HG03097 (cell line): ENCODE results near the gene APOB.

ENCODE experiments used
- ATAC-seq: cut with Tn5 transposase; IDR thresholded peaks from one replicate; pipeline ENCODE4 v1.9.1; 2021; ENCODE audit not compliant: unreplicated experiment, low FRiP score

APOB gene, protein sequence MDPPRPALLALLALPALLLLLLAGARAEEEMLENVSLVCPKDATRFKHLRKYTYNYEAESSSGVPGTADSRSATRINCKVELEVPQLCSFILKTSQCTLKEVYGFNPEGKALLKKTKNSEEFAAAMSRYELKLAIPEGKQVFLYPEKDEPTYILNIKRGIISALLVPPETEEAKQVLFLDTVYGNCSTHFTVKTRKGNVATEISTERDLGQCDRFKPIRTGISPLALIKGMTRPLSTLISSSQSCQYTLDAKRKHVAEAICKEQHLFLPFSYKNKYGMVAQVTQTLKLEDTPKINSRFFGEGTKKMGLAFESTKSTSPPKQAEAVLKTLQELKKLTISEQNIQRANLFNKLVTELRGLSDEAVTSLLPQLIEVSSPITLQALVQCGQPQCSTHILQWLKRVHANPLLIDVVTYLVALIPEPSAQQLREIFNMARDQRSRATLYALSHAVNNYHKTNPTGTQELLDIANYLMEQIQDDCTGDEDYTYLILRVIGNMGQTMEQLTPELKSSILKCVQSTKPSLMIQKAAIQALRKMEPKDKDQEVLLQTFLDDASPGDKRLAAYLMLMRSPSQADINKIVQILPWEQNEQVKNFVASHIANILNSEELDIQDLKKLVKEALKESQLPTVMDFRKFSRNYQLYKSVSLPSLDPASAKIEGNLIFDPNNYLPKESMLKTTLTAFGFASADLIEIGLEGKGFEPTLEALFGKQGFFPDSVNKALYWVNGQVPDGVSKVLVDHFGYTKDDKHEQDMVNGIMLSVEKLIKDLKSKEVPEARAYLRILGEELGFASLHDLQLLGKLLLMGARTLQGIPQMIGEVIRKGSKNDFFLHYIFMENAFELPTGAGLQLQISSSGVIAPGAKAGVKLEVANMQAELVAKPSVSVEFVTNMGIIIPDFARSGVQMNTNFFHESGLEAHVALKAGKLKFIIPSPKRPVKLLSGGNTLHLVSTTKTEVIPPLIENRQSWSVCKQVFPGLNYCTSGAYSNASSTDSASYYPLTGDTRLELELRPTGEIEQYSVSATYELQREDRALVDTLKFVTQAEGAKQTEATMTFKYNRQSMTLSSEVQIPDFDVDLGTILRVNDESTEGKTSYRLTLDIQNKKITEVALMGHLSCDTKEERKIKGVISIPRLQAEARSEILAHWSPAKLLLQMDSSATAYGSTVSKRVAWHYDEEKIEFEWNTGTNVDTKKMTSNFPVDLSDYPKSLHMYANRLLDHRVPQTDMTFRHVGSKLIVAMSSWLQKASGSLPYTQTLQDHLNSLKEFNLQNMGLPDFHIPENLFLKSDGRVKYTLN (N-terminal part only)

DNA sequence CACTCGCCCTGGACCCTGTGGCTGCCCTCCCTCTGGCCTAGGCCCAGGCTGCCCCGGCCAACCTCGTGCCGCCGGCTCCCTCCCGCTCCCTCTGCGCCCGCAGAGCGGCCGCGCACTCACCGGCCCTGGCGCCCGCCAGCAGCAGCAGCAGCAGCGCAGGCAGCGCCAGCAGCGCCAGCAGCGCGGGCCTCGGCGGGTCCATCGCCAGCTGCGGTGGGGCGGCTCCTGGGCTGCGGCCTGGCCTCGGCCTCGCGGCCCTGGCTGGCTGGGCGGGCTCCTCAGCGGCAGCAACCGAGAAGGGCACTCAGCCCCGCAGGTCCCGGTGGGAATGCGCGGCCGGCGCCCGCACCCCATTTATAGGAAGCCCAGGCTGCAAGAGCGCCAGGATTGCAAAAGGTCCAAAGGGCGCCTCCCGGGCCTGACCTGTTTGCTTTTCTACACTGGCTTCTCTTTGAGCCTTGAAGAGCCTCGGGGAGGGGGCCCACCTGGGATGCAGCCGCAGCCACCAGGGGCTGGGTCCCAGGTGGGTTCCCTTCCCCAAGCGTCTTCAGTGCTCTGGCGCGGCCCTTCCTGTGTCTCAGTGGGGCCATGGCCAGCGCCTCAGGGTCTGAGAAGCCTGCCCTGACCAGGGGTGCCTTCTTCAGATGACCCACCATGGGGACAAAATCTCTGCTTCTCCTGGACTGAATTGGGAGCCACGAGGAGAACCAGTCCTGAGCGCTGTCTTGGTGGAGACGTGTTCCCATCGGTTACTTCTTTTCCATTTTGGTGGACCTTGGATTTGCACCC lies at the start of gene APOB:
Gene APOB, minus strand, starts transcription at position 330 of the 789 bp plus-strand sequence. Its CDS starts 128 bp downstream, at position 202.
- no peak for ATAC-seq

DNA sequence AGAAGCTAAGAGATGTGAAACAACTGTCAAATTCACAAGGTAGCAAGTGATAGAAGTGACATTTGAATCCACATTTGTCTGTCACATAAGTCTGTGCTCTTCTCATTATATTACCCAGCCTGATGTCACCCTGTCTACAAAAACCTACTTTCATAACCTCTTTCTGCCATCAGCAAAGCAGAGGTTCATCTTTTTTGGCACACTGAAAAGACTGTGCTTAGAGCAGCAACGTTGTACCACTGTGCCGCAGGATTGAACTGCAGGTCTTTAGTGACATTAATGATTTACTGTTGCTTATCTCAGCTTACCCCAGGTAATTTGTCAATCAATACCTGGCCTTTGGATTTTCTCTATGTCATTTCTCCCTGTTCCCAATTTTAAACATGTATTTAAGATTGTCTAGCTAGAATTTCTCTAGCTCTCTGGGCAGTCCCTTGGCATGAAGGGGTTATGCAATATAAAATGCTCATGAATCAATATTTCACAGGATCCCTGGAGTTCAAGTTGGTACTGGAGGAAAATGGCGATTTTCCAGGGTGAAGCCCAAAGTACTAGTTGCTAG lies 48.5 kb upstream of the APOB start:
- ATAC-seq = no peak

DNA sequence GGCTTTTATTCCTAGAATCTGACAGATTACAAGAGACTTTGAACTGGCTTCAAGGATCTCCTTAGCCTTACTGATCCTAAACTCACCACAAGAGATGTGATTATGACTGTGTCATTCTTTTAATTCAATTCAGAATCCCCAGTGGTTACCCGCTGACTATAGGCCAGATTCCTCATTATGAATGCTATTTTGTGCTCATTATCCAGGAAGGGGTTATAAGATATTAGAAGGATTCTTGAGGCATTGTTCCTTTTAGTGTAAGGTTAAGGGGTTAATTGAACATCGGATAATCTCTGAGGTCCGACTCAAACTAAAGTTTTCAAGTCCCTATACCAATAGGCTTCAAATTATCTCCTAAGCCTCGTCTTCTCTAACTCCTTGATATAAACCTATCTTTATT lies 40.5 kb upstream of the APOB start:
- ATAC-seq = no peak

DNA sequence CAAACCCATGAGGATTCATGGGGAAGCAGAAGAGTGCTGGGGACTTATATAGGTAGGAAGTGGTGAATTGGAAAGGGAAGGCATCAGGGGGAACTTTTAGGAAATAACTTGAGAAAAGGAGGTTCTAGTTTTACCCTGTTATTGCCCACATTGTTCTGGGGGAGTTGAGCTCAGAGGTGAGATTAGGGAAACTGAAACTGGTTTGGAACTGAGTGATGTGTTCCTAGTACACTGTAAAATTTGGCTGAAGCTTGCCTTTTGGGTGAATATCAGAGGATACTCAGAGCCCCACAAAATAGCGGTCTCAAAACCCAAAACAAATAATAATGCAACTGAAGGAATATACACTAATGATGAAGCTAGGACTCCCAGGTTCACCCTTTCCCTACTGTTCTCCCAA lies 39.6 kb upstream of the APOB start:
- no peak for ATAC-seq

DNA sequence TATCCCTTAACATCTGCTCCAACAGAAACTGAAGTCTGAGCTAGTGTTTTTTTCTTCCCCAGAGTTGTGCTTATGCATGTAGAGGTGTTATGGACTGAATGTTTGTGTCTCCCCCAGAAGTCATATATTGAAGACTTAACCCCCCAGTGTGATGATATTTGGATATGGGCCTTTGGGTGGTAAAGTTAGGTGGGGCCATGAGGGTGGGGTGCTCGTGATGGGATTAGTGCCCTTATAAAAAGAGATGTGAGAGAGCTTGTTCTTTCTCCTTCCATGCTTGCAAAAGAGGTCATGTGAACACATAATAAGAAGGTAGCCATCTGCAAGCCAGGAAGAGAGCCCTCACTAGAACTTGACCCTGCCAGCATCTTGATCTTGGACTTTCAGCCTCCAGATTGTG lies 34.4 kb upstream of the APOB start:
- no peak for ATAC-seq

DNA sequence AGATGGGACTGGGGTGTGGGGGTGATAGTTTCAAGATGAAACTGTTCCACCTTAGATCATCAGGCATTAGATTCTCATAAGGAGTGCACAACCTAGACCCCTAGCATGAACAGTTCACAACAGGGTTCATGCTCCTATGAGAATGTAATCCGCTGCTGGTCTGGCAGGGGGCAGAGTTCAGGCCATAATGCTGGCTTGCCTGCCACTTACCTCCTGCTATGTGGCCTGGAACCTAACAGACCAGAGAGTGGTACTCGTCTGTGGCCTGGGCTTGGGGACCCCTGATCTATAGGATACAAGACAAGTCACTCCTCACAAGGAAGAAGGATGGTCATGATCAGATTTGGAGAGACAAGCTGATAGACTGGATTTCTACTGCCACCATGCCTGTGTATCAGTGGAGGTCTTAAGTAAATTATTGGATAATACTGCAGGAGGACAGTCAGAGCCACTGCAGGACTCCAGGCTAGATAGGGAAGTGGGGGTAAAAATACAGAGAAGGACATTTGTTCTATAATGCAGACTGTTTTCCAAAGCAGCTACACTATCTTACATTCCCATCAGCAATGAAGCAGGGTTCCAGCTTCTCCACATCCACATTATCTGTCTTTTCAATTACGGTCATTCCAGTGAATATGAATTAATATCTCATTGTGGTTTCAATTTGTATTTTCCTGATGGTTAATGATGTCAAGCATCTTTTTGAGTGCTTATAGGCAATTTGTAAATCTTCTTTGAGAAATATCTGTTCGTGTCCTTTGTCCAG lies 28.8 kb upstream of the APOB start:
- ATAC-seq = no peak

DNA sequence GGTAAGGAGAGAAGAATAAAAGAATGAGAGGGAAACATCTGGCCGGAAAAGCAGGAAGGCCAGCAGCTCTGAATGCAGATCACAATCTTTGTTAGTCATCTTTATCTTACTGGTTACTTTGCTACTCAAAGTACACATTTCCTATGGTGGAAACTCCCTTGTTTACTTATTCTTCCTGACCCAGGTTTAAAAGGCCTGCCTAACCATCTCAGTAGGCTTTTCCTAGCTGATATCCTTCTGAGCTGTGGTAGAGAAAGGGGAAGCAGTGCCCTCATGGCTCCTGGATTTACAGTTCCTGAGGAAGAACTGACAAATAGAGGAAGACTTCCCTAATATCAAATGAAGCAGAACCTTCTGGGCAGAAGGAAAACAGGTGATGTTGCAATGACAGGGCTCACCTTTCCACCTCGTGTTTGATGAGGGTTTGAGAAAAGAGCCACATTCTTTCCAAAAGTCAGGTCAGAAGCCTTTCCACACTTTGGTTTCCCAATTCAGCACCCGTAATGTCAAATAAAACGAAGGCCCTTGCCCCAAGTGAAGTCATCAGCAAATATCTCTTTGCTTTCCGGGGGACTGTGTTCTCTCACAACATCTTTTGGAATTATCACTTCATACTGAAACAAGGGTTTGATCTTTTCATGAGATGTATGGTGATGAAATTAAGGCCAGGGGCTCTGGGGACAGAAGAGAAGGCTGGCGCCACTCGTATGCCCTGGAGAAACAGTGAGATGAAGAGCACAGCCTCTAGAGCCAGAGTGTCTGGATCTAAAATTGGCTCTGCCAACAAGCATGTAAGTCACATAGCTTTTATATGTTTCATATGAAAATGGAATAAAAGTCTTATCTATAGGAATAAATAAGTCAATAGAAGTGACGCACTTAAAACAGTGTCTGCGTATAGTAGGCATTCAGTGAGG lies 26.7 kb upstream of the APOB start:
- no peak for ATAC-seq

DNA sequence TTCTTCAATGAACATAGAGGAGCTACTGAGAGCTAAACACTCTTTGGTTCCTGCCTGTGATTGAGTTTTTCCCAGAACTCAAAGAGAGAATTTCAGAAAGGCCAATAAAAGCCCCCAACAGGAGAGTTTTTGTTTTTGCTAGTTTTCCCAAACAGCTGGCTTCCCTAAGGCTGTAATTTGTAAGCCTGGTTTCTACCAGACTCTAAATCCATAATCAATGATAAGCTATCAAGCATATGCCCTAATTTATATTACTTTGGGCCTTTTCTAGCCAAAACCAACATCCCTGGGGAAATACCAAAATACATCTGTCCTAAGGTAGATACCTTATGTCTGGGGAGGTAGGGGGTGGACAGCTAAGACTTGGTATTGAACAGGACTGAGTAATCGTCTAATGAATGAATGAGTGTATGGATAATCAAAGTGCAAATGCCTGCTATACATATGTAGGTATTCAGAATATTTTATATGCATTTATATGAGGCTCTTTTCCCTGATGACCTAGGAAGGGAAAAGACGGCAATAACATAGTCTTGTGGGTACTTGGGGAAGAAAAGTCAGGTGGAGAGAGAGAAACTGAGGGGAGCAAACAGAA lies 26.0 kb upstream of the APOB start:
- ATAC-seq = no peak

DNA sequence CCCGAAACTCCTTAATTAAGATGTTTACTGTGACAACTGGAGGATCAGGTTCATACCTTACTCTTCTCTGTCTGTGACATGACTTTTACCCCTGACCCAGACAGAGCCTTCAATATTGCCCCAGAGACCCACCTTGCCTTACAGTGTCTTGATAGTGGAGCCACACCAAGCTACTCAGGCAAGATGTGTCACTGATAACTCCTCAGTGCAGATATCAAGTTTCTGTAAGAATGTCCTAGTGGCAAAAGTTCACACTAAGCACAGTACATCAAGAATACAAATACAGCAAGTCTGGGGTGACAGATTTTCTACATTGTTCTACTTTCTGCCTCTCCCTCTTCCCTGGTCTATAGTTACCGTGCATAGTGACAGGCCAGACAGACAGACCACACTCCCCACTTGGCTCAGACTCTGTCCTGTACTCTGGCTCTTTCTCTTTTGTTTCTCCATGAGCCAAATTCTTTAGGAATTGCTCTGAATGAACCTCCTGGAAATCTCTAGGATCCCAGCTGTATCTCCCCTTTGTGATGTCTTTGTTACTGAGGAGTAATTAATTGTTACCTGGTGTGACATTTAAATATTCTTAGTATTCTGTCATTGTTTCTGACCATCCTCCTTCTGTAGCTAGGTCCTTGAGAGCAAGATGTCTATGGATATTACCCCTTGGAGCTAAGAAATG lies 24.1 kb upstream of the APOB start:
- no peak for ATAC-seq

DNA sequence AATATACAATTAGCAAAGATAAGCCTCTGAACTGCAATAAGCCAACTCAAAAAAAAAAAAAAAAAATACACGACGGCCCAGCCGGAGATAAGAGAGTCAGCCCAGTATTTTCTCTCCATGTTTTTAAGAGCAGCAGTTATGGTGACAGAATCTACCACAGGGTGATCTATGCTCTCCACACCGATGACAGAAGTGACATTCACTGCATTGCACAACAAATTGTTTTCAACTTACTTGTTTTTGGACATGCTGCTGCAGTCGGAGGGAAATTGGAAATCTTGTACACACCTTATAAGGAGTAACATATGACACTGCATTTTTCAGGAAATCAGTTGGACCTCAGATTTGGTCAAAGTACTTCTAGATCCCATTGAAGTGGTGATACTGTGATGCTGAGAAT lies 23.3 kb upstream of the APOB start:
- ATAC-seq = no peak

DNA sequence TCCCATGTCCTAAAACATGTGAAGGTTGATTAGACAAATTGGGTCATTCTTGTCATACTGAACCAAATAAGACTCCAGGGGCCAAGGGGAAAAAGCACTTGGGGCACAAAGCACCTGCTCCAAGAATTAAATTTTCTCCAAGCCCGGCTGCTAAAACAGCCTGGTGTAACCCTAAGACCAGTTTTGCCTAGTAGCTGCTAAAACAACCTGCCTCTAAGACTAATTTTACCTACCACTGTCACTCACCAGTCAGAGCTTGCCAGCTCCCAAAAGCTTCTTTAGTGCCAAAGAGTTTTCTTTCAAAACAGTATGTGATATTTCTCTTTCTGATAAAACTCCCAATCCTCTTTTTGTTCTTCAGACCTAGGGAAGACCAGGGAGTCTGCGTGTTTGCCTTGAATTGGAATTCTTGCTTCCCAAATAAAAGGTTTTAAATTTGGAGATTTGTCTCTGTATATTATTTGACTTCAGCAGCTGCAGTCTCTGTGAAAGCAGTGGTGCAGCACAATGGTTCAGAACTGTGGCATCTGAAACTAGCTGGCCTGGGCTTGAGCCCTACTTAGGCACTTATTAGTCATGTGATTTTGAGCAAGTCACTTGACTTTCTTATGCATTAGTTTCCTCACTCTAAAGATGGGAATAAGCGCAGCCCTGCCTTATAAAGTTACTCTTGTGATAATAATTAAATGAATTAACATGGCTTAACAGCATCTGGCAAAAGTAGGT lies 16.2 kb upstream of the APOB start:
- no peak for ATAC-seq

DNA sequence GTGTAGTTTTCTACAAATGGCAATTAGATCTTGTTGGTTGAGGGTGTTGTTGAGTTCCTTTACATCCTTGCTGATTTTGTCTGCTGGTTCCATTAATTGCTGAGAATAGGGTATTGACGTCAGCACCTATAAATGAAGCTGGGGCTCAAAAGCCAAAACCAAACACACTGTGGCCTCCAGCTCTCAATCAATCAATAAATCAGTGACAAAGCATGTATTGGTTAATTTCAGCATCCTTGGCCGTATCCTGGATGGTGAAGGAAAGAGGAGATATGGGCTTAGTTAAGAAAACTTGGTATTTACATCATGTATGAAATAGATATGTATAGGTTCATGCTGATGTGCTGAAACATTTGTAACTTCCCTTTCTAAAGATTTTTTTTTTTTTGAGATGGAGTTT lies 13.2 kb upstream of the APOB start:
- no peak for ATAC-seq

DNA sequence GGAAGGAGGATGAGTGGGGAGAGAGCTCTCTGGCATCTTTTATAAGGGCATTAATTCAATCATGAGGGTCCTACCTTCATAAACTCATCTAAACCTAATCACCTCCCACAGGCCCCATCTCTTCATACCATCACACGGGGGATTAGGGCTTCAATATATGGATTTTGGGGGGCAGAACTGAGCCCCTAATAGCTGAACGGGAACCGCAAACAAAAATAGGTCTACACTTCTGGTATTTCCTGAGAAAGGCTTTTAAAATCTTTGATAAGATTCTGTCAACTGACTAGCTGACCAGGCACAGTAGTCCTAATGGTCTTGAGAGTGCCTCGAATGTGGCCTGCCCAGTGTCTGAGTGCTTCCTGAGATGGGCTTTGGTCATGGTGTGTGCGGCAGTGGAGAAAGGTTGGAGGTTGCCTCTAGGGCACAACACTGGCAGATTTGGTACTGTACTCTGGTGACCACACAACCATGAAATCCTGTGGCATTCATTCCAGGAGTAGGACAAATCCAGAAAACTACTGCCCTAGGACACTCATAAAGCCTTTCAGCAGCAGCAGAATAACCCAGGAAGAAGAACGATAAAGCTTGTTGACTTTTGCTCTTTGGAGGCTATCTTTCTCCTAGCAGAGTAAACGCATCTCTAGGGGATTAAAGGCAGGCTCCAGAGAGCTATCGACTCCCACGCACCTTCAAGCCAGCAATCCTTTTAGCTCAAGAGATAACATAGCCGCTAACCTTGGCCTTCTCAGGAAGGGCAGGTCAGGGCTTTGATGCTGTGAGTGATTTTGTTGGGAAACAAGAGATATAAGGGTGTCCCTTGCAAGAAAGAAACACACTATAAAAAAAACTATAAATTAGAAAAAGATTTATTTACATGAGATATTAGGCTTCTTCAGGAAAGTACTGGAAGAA lies 12.3 kb upstream of the APOB start:
- ATAC-seq = no peak

DNA sequence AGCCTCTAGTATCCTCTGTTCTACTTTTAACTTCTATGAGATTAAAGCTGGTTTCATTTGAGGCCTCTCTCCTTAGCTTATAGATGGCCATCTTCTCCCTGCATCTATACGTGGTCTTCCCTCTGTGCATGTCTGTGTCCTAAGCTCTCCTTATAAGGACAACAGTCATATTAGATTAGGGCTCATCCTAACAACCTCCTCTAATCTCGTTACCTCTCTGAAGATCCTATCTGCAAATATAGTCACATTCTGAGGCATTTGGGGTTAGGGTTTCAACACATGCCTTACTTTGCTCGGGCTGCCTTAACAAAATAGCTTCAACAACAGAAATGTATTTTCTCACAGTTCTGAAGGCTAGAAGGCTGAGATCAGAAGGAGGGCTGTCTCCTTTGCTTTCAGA lies 11.6 kb upstream of the APOB start:
- no peak for ATAC-seq

DNA sequence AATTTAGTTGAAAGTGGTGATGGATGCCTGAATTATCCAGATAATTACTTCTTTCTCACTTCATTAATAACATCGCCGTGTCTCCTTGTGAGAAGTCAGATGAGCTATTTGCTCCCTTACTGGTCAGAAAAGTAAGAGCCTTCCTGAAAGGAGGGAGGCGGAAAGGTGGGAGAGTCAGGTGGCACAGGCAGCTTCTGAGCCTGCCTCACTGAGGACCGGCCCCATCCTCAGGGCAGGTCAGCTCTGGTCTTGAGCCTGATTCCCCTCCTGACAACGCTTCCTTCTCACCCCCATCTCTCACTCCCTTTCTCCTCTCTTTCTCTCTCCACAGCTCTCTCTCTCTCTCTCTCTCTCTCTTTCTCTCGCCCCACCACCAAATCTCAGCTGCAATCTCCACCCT lies 10.1 kb upstream of the APOB start:
- no peak for ATAC-seq
